GM19023 (cell line): Measurements from ENCODE around the gene CCDC192.
A peak's percentile ranks its signal among the peaks of the same experiment; 100 is the strongest.

Experiments
- ATAC-seq: cut with Tn5 transposase; IDR thresholded peaks from one replicate; pipeline ENCODE4 v1.9.1; 2021; ENCODE audit warnings: mild to moderate bottlenecking, moderate library complexity; ENCODE audit not compliant: unreplicated experiment

CCDC192 gene

GRCh38 chr5:127942246-127943060 lies 239.3 kb downstream of the CCDC192 start:
- ATAC-seq = no peak

GRCh38 chr5:127943061-127943371 lies 239.8 kb downstream of the CCDC192 start:
- peak; percentile 67 for ATAC-seq

GRCh38 chr5:127944125-127944524 lies 240.9 kb downstream of the CCDC192 start:
- no peak for ATAC-seq

- no peak for ATAC-seq
Observed at GRCh38 chr5:127947941-127948340, 244.8 kb downstream of the CCDC192 start.

GRCh38 chr5:127950707-127951391 lies 247.7 kb downstream of the CCDC192 start:
- ATAC-seq = no peak

GRCh38 chr5:127951791-127952190 lies 248.6 kb downstream of the CCDC192 start:
- ATAC-seq = no peak

GRCh38 chr5:127957183-127957582 lies 254.0 kb downstream of the CCDC192 start:
- no peak for ATAC-seq

GRCh38 chr5:127957701-127958239 lies 254.6 kb downstream of the CCDC192 start:
- ATAC-seq = no peak

GRCh38 chr5:127958421-127959011 lies 255.3 kb downstream of the CCDC192 start:
- ATAC-seq = no peak

- ATAC-seq = no peak
Observed at GRCh38 chr5:127959152-127959764, 256.1 kb downstream of the CCDC192 start.

GRCh38 chr5:127960270-127960691 lies 257.1 kb downstream of the CCDC192 start:
- ATAC-seq = no peak

GRCh38 chr5:127961006-127961762 lies 258.0 kb downstream of the CCDC192 start:
- no peak for ATAC-seq

- ATAC-seq = no peak
Observed at GRCh38 chr5:127961763-127962145, 258.6 kb downstream of the CCDC192 start.

- ATAC-seq = no peak
Observed at GRCh38 chr5:127962491-127962890, 259.3 kb downstream of the CCDC192 start.

- no peak for ATAC-seq
Observed at GRCh38 chr5:127963233-127963632, 260.0 kb downstream of the CCDC192 start.

GRCh38 chr5:127963931-127964330 lies 260.7 kb downstream of the CCDC192 start:
- no peak for ATAC-seq

- no peak for ATAC-seq
Observed at GRCh38 chr5:127967323-127967982, 264.3 kb downstream of the CCDC192 start.

GRCh38 chr5:127967983-127968592 lies 264.9 kb downstream of the CCDC192 start:
- ATAC-seq = no peak

- no peak for ATAC-seq
Observed at GRCh38 chr5:127969002-127969401, 265.8 kb downstream of the CCDC192 start.

GRCh38 chr5:127969651-127970050 lies 266.5 kb downstream of the CCDC192 start:
- no peak for ATAC-seq
